GM20000 (cell line): ENCODE results near the gene ACSM3.

ENCODE experiments used
- DNase-seq: peaks from one replicate; pipeline ENCODE4 v3.0.0; 2012; ENCODE audit warnings: low spot score
- CTCF ChIP-seq: IDR thresholded peaks from 2 replicates; pipeline ENCODE4 v1.5.1; 2012; ENCODE audit warnings: mild to moderate bottlenecking, control low read depth; ENCODE audit errors: extremely low read depth, missing control alignments

ACSM3 gene

DNA sequence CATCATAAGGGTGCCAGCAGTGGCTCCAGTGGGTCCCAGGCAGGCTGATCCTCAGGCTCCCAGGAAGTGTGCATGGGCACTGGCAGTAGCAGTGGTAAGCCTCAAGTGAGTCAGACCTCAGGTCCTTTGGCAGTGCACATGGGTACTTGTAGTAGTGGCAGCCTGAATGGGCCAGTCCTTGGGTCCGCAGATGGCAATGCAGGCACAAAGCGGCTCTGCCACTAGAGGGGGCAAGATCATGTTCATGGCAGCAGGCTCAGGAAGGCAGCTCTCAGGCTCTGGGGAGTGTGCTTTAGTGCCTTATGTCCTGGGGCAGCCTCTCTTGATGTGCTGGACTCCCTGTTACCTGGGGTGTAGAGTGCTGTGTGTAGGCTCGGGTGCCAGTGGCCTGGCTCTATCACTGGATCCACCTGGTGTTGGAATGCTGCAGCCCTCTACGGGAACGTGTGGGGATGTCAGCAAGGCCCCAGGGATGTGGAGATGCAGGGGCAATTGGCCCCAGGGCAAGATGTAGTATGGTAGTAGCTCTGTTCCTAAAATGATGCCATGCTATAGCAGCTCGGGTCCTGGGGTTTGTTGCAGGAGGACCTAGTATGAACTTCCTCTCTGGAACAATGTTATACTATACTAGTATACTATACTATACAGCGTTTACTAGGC is 11.0 kb downstream of the ACSM3 start:
- TF ChIP-seq CTCF: peak; percentile 85
- peak; percentile 49 for DNase-seq

- no peak for DNase-seq
- no peak for TF ChIP-seq CTCF
Observed at GRCh38 chr16:20781697-20782096, 17.9 kb downstream of the ACSM3 start.

DNA sequence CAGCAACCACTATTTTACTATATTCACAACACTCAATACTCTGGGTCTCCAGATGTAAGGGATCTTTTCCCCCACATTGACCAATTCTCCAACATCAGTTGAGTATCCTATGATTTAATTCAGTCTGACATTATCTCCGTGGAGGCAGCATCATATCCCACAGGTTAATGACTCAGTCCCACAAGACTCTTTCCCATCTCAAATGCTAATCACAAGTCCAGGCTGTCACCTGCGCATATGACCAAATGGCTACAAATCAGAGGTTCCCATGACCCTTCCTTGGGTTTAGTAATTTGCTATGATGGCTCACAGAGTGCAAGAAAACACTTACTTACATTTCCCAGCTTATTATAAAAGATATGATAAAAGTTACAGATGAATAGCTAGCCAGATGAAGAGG is 18.7 kb downstream of the ACSM3 start:
- TF ChIP-seq CTCF: no peak
- no peak for DNase-seq

DNA sequence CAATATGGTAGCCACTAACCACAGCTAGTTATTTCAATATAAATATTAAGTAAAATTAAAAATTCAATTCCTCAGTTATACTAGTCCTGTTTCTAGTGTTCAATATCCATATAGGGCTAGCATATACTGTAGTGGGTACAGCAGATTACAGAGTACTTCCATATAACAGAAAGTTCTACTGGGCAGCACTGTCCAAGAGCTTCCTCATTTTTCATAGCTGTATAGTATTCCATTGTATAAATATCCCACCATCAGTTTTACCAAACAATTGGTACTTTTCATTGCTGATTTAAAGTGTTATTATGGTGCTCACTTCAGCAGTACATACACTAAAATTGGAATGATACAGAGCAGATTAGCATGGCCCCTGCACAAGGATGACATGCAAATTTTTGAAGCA is 20.4 kb downstream of the ACSM3 start:
- no peak for TF ChIP-seq CTCF
- DNase-seq: no peak

GRCh38 chr16:20789130-20789529 is 25.3 kb downstream of the ACSM3 start:
- DNase-seq: no peak
- no peak for TF ChIP-seq CTCF

DNA sequence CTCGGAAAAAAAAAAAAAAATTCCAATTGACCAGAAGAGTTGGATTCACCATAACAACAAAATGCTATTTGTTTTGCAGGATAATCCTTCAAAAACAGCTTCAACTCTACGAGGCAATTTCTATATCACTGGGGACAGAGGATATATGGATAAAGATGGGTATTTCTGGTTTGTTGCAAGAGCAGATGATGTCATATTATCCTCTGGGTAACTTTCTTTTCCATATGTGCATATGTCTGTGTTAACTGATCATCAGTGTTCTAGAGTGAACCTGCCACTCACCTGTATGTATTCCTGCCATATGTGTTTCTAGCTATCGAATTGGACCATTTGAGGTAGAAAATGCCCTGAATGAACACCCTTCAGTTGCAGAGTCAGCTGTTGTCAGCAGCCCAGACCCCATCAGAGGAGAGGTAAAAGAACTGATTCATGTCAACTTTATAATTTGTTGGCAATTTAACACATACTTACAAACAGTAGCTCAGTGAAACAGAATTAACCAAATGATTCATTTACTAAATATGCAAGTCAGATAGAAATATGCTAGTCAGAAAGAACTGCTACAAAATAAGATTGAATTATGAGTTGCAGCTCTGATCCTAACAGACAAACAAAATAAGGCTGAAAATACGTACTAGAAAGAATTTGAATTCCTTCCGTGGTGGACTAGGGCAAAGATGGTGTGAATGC is 28.3 kb downstream of the ACSM3 start:
- no peak for DNase-seq
- no peak for TF ChIP-seq CTCF

GRCh38 chr16:20798364-20798763 is 34.5 kb downstream of the ACSM3 start:
- no peak for TF ChIP-seq CTCF

More at GRCh38 chr16:20798364-20798763, 34.5 kb downstream of the ACSM3 start:
- DNase-seq: no peak
